Kidney capillary endothelial cell (primary cell): ENCODE measurements around the gene UBB.

Experiments
- DNase-seq: peaks from one replicate; pipeline ENCODE4 v3.0.0-alpha.2; 2018; ENCODE audit warnings: low spot score

The UBB gene

DNA sequence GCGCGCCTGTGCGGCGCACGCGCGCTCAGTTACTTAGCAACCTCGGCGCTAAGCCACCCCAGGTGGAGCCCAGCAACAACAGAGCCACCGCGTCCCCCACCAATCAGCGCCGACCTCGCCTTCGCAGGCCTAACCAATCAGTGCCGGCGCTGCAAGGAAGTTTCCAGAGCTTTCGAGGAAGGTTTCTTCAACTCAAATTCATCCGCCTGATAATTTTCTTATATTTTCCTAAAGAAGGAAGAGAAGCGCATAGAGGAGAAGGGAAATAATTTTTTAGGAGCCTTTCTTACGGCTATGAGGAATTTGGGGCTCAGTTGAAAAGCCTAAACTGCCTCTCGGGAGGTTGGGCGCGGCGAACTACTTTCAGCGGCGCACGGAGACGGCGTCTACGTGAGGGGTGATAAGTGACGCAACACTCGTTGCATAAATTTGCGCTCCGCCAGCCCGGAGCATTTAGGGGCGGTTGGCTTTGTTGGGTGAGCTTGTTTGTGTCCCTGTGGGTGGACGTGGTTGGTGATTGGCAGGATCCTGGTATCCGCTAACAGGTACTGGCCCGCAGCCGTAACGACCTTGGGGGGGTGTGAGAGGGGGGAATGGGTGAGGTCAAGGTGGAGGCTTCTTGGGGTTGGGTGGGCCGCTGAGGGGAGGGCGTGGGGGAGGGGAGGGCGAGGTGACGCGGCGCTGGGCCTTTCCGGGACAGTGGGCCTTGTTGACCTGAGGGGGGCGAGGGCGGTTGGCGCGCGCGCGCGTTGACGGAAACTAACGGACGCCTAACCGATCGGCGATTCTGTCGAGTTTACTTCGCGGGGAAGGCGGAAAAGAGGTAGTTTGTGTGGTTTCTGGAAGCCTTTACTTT lies at the start of gene UBB:
Gene UBB (plus strand): TSS at position 452 of the 856 bp plus-strand sequence. CDS start 817 bp downstream, outside the sequence.
- DNase-seq, result peak; percentile 97

DNA sequence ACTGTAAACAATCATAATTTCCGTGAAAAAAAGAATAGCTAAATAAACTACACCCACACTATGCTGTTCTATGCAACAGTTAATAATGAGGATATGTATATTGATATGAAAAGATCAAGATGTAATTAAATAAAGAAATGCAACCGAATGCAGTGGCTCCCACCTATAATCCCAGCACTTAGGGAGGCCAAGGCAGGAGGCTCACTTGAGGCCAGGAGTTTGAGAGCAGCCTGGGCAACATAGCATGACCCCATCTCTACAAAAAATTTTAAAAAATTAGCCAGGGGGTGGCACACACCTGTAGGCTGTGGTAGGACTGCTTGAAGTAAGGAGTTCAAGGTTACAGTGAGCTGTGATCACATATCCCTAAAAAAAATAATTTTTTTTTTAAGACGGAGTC lies 42.5 kb upstream of the UBB start:
- DNase-seq, result no peak

GRCh38 chr17:16339402-16339801 lies 41.5 kb upstream of the UBB start:
- DNase-seq, result no peak

GRCh38 chr17:16339959-16340358 lies 40.9 kb upstream of the UBB start:
- no peak for DNase-seq

DNA sequence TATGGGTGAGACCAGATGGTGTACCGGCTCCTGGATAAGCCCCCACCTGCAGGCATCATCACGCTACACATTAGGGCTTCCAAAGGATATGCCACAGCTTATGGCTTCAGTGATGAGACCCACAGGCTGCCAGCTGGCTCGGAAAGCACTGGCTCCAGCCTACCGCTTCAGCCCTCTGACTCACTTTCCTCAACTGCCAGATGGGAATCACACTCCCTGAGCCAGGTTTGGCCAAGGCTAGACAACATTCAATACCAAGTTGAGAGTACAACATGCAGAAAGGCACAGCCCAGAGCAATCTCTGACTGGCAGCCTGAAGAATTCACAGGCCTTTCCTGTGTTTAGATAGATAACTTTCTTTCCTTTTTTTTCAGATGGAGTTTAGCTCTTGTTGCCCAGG lies 37.9 kb upstream of the UBB start:
- DNase-seq, result no peak

GRCh38 chr17:16343569-16343968 lies 37.3 kb upstream of the UBB start:
- no peak for DNase-seq

- no peak for DNase-seq
Observed at GRCh38 chr17:16345565-16345964, 35.3 kb upstream of the UBB start.

DNA sequence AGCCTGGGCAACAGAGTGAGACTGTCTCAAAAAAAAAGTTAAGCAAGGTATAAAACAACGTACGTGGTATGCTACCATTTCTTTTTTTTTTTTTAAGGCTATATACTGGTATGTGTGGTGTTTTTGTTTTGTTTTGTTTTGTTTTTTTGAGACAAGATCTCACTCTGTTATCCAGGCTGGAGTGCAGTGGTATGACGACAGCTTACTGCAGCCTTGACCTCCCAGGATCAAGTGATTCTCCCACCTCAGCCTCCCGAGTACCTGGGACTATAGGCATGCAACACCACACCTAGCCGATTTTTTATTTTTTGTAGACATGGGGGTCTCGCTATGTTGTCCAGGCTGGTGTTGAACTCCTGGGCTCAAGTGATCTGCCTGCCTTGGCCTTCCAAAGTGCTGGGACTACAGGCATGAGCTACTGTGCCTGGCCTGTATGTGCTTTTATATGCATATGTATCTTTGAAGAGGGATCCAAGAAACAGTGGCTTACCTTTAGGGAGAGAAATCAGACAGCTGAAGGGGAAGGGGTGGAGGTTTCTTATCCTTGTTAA lies 34.1 kb upstream of the UBB start:
- no peak for DNase-seq

GRCh38 chr17:16348586-16348985 lies 32.3 kb upstream of the UBB start:
- no peak for DNase-seq

- DNase-seq, result no peak
Observed at GRCh38 chr17:16349431-16349830, 31.5 kb upstream of the UBB start.

GRCh38 chr17:16351831-16352230 lies 29.1 kb upstream of the UBB start:
- no peak for DNase-seq

- DNase-seq, result peak; percentile 10
Observed at GRCh38 chr17:16352303-16352666, 28.6 kb upstream of the UBB start.

- DNase-seq, result no peak
Observed at GRCh38 chr17:16352667-16353316, 28.1 kb upstream of the UBB start.

DNA sequence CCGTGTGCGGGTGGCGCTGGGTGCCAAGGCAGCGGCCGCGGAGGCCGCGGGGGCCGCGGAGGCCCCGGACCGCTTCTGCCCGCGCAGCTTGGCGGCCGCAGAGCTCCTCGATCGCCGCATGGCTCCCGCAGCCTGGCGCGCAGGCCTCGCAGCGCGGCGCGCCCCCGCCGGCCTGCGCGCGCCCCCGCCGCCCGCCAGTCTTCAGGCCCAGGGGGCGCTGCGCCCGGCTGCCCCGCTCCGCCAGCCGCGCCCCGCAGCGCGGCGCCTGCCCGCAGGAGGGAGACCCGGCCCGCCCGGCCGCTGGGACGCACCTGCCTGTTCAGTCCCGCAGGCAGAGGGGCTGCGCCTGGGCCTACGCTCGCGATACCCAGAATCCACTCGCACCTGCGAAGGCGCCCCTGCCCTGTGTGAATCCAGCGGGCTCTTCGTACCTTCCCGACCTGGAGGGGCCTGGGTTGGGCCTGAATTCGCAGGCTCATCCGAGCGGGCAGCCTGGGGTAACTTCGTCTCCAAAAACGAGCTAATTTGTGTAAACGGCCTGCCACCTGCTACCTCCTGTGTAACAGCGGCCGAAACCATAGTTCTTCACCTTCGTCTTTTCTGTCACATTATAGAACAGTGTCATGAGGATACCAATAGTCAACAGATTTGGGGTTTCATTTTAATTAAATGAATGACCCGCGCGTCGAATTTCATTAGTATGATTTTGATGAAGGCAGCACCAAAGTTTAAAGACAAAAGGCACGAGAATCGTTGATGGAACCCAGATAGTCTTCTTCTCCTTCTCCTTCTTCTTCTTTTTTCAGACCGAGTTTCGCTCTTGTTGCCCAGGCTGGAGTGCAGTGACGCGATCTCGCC lies 27.3 kb upstream of the UBB start, which contains the start of gene CENPV:
Gene CENPV (minus strand): TSS at position 153 of the 858 bp plus-strand sequence. CDS start 33 bp downstream, at position 120.
- peak; percentile 35 for DNase-seq

GRCh38 chr17:16354585-16354984 lies 26.3 kb upstream of the UBB start:
- no peak for DNase-seq

GRCh38 chr17:16358394-16358793 lies 22.5 kb upstream of the UBB start:
- DNase-seq, result no peak

GRCh38 chr17:16361874-16362273 lies 19.0 kb upstream of the UBB start:
- no peak for DNase-seq

DNA sequence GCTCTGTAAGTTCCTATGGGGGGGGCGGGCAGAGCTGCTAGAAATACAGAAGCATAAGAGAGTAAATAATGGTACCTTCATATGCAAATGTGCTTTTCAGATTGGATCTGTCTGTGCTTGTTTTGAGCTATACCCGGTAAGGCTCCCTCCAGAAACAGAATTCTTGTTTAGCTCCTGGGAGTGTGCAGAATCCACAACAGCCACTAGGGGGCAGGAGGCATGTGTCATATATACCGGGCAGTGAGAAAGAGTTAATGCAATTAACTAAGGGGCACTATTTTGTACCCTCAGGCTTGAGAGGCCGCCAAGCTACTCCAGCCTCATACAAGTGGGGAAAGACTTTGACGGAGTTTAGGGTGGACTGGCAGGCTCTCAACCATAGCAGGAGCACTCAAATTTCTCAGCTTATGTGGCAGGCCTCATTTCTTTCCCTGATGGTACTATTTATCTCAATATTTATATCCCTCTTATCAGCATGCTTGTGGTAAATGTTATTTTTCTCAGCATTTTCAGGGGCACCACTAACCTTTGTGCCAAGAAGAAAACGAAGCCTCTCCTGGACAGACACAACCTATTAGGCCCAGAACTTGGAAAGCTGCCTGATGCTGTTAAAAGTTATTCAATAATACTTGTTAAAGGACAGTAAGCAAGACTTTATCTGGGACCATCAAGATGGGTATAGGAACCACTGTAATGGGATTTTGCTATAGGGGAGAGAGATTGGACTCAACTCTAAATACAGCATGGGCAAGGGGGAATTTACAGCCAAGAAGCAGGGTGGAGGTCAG lies 16.9 kb upstream of the UBB start:
- peak; percentile 52 for DNase-seq

DNA sequence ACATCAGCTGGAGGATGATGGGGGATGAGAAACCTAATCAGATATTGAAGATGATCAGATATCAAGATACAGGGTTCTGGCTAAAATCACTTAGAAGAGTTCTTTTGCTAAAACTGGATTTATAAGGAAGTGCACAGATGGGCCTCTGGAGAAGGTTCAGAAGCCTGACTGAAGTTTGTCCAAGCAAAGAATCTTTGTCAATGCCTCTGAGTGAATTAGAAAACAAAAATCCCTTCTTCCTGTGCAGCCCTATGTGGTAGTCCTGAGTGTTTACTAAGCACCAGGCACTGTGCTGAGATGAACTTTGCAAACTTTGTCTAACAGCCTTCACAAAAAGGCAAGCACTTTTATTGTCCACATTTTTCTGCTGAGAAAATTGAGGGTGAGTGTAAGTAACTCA lies 16.3 kb upstream of the UBB start:
- no peak for DNase-seq

DNA sequence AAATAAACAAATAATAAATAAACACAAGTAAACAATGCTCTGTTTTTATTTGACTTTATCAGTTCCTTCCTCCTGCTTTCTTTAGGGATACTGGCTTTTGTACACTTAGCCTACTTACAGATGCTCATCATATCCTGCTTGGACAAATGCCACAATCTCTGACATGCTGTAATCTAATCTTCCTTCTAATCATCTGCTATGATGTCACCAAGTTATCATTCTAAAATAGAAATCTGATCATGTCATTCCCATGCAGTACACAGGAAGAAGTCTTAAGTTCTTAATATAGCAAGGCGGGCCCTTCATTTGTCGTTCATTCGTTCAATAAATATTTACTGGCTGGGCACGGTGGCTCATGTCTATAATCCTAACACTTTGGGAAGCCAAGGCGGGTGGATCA lies 9.1 kb upstream of the UBB start:
- DNase-seq, result peak; percentile 92
